A549 (cell line): Measurements from ENCODE around the gene LPCAT1. TPM values are rescaled to one million over a fixed set of nuclear protein-coding genes. Genes with fewer than 3 reads are reported as not detected.
"Not testable (repeated sequence)": the region's sequence is repeated elsewhere in the genome, so short reads cannot be mapped to it uniquely, and the experiment has no call there.

Experiments used
- ATAC-seq, 2 experiments: fragments of 200-7000 bp in 1 of 2; fragments of >200 bp in 1 of 2; cut with Nextera tagmentation in 1 of 2; cut with Tn5 transposase in 1 of 2; 3 replicates each; pipeline versions ENCODE4 v1.8.0 to v1.9.1; 2018 to 2020; ENCODE audit warnings: mild to moderate bottlenecking in 1 of 2, moderate library complexity in 1 of 2
- CTCF ChIA-PET: fragments of 300-600 bp; sonication (Branson Sonifier 250); formaldehyde crosslinking; extraction: SDS; loops from one replicate; lab custom pipeline; 2021; ENCODE audit warnings: antibody characterized with exemption, inconsistent platforms; lab: Yijun Ruan, JAX
- POLR2A ChIA-PET: fragments of 350-600 bp; formaldehyde crosslinking; extraction: SDS; loops from one replicate; lab custom pipeline; 2021; ENCODE audit warnings: antibody characterized with exemption, inconsistent platforms; lab: Yijun Ruan, JAX
- DNase-seq, 2 experiments: peaks; one replicate each; pipeline versions ENCODE4 v3.0.0 to v3.0.0-alpha.2; 2011 to 2016; ENCODE audit warnings: low read depth in 1 of 2, low spot score in 1 of 2
- FAIRE-seq: peaks from 2 replicates; lab custom pipeline; 2011; peaks lifted over from hg19 to GRCh38; lab: Jason Lieb, UNC
- H3K27ac ChIP-seq, 2 experiments: fragments of >200 bp; sonication (Bioruptor Twin); formaldehyde crosslinking; 3 replicates each; pipeline ENCODE4 v1.5.1; 2016 to 2017
- H3K4me1 ChIP-seq: fragments of >200 bp; sonication (Bioruptor Twin); formaldehyde crosslinking; 3 replicates; pipeline ENCODE4 v1.6.1; 2016
- H3K4me2 ChIP-seq: fragments of >200 bp; sonication (Bioruptor Twin); formaldehyde crosslinking; 3 replicates; pipeline ENCODE4 v1.6.1; 2016
- H3K4me3 ChIP-seq: fragments of >200 bp; sonication (Bioruptor Twin); formaldehyde crosslinking; 3 replicates; pipeline ENCODE4 v1.5.1; 2016
- H3K9me3 ChIP-seq: fragments of >200 bp; sonication (Bioruptor Twin); formaldehyde crosslinking; 3 replicates; pipeline ENCODE4 v1.6.1; 2016
- ATOH8 ChIP-seq: fragments of 250-450 bp; sonication (Bioruptor Pico); IDR thresholded peaks from 2 replicates; pipeline ENCODE4 v1.5.0; 2020; ENCODE audit warnings: low read depth, mild to moderate bottlenecking, moderate library complexity
- BCL3 ChIP-seq: fragments of >200 bp; sonication (Bioruptor Twin); formaldehyde crosslinking; IDR thresholded peaks from 3 replicates; pipeline ENCODE4 v1.6.1; 2016
- BHLHE40 ChIP-seq: IDR thresholded peaks from 2 replicates; pipeline ENCODE4 v1.6.1; 2012; ENCODE audit warnings: low read depth, low read length, inconsistent platforms
- CBX2 ChIP-seq: fragments of 200-600 bp; sonication (generic); IDR thresholded peaks from 2 replicates; pipeline ENCODE4 v1.6.1; 2016; ENCODE audit warnings: low read depth, mild to moderate bottlenecking, borderline replicate concordance
- CHD4 ChIP-seq: fragments of 200-600 bp; sonication (generic); IDR thresholded peaks from 2 replicates; pipeline ENCODE4 v1.6.1; 2016; ENCODE audit warnings: antibody characterized with exemption, mild to moderate bottlenecking, borderline replicate concordance
- CTCF ChIP-seq: fragments of >200 bp; sonication (Bioruptor Twin); formaldehyde crosslinking; IDR thresholded peaks from 3 replicates; pipeline ENCODE4 v1.5.1; 2016
- E2F6 ChIP-seq: IDR thresholded peaks from 2 replicates; pipeline ENCODE4 v1.6.1; 2012; ENCODE audit warnings: low read depth, borderline replicate concordance
- EHMT2 ChIP-seq: fragments of 200-600 bp; sonication (generic); IDR thresholded peaks from 2 replicates; pipeline ENCODE4 v1.6.1; 2016; ENCODE audit warnings: antibody characterized with exemption, low read depth, mild to moderate bottlenecking, moderate library complexity
- EP300 ChIP-seq, 2 experiments: fragments of >200 bp; sonication (Bioruptor Twin); formaldehyde crosslinking; IDR thresholded peaks; 2 replicates in 1 of 2; 3 replicates in 1 of 2; pipeline ENCODE4 v1.6.1; 2016 to 2017
- GATA3 ChIP-seq: IDR thresholded peaks from 2 replicates; pipeline ENCODE4 v1.6.1; 2012; ENCODE audit warnings: borderline replicate concordance
- HDAC2 ChIP-seq: fragments of 200-600 bp; sonication (generic); IDR thresholded peaks from 2 replicates; pipeline ENCODE4 v1.6.1; 2016
- HES2 ChIP-seq: fragments of >200 bp; sonication (Bioruptor Twin); formaldehyde crosslinking; IDR thresholded peaks from 2 replicates; pipeline ENCODE4 v1.6.1; 2016
- HEYL ChIP-seq: fragments of 250-450 bp; sonication (Bioruptor Pico); IDR thresholded peaks from 2 replicates; pipeline ENCODE4 v1.8.0; 2021; ENCODE audit warnings: mild to moderate bottlenecking, moderate library complexity
- HOXA7 ChIP-seq: fragments of 250-450 bp; sonication (Bioruptor Pico); IDR thresholded peaks from 2 replicates; pipeline ENCODE4 v1.5.0; 2020; ENCODE audit warnings: mild to moderate bottlenecking, moderate library complexity
- HOXB13 ChIP-seq: fragments of 250-450 bp; sonication (Bioruptor Pico); IDR thresholded peaks from 2 replicates; pipeline ENCODE4 v1.5.0; 2020; ENCODE audit warnings: low read depth, mild to moderate bottlenecking, moderate library complexity
- JUNB ChIP-seq: fragments of >200 bp; sonication (Bioruptor Twin); formaldehyde crosslinking; IDR thresholded peaks from 2 replicates; pipeline ENCODE4 v1.6.1; 2016
- PHF8 ChIP-seq: fragments of 200-600 bp; sonication (generic); IDR thresholded peaks from 2 replicates; pipeline ENCODE4 v1.6.1; 2016; ENCODE audit warnings: low read depth, mild to moderate bottlenecking, antibody characterized with exemption, moderate library complexity, borderline replicate concordance
- RARB ChIP-seq: fragments of 250-450 bp; sonication (Bioruptor Pico); IDR thresholded peaks from 2 replicates; pipeline ENCODE4 v1.8.0; 2021; ENCODE audit warnings: mild to moderate bottlenecking, moderate library complexity
- RCOR1 ChIP-seq: fragments of 150-350 bp; IDR thresholded peaks from 2 replicates; pipeline ENCODE4 v1.6.1; 2014; ENCODE audit warnings: antibody characterized with exemption, low read length, low read depth
- RFX5 ChIP-seq: fragments of 450-650 bp; IDR thresholded peaks from 2 replicates; pipeline ENCODE4 v1.7.1; 2014; ENCODE audit warnings: antibody characterized with exemption, mild to moderate bottlenecking, moderate library complexity
- RNF2 ChIP-seq: fragments of 200-600 bp; sonication (generic); IDR thresholded peaks from 2 replicates; pipeline ENCODE4 v1.6.1; 2016; ENCODE audit warnings: low read depth, mild to moderate bottlenecking, antibody characterized with exemption, moderate library complexity, borderline replicate concordance
- SREBF2 ChIP-seq: fragments of 450-650 bp; IDR thresholded peaks from 2 replicates; pipeline ENCODE4 v1.6.1; 2014; ENCODE audit warnings: mild to moderate bottlenecking, moderate library complexity
- ZC3H11A ChIP-seq: fragments of 450-650 bp; IDR thresholded peaks from 2 replicates; pipeline ENCODE4 v1.6.1; 2014; ENCODE audit warnings: antibody characterized with exemption, mild to moderate bottlenecking
- ZSCAN20 ChIP-seq: fragments of 250-450 bp; sonication (Bioruptor Pico); IDR thresholded peaks from 2 replicates; pipeline ENCODE4 v1.8.0; 2022; ENCODE audit warnings: mild to moderate bottlenecking, moderate library complexity
- WGBS: methylation state at CpG from one replicate; pipeline ENCODE4 v1.1.6; 2017; ENCODE audit errors: missing lambda C conversion rate; 5-methylcytosine and 5-hydroxymethylcytosine counted together
- polyA plus RNA-seq, 4 experiments: library from polyadenylated mRNA; depleted of rRNA in 3 of 4; stranded (reverse); fragments of >200 nt; fragmentation: RNase III in 1 of 4; extraction: RNeasy Plus Mini Kit Qiagen cat#74134 plus additional on column Dnase treatment in 1 of 4; gene quantifications; 2 replicates in 3 of 4; 3 replicates in 1 of 4; pipeline ENCODE4 v1.2.3, GENCODE V29; 2011 to 2017

The LPCAT1 gene
- polyA plus RNA-seq, 2 of the 4 experiments (the other 2 are of a cell fraction), result 22.9 to 74.9 TPM

GRCh38 chr5:1456110-1456881 lies 67.5 kb downstream of the LPCAT1 start:
- DNase-seq, ATAC-seq, H3K4me3 ChIP-seq, H3K4me2 ChIP-seq, CTCF ChIA-PET, POLR2A ChIA-PET, FAIRE-seq, H3K4me1 ChIP-seq, H3K27ac ChIP-seq: not testable (repeated sequence)
- 20% methylated on average over 11 of the region's 20 CpGs for WGBS
- peaks cover 69% of the 10 kb centered on the region for H3K9me3 ChIP-seq

GRCh38 chr5:1453613-1454012 lies 70.1 kb downstream of the LPCAT1 start:
- Histone ChIP-seq H3K9me3 (peaks cover 74% of the 10 kb centered on the region), H3K4me1 (no peaks in the 10 kb centered on the region), H3K4me2 (no peak overlapping the region), H3K4me3 (no peak overlapping the region), H3K27ac (no peak overlapping the region)
- no peak for TF ChIP-seq HOXB13 (CRISPR knock-in tag)
- no peak for TF ChIP-seq BCL3
- no peak for TF ChIP-seq ZC3H11A
- TF ChIP-seq EP300 (IDR thresholded peaks at IDR 0.05), result no peak
- no peak for TF ChIP-seq RFX5
- TF ChIP-seq RARB (CRISPR knock-in tag), result no peak
- no peak for TF ChIP-seq HOXA7
- TF ChIP-seq BHLHE40, result no peak
- TF ChIP-seq RCOR1, result no peak
- TF ChIP-seq JUNB, result no peak
- no peak for TF ChIP-seq GATA3
- WGBS, result 4% methylated on average over 2 of the region's 2 CpGs
- ATAC-seq (no peak), DNase-seq (no peak), FAIRE-seq (no peak)
- ChIA-PET POLR2A (no interaction called here), CTCF (interaction anchor here (1.0 to 1.3 kb wide), 3 partner anchors 12 to 74 kb away, joined by 3 read pairs; no protein-coding TSS in a partner anchor)

GRCh38 chr5:1449081-1449630 lies 74.6 kb downstream of the LPCAT1 start:
- FAIRE-seq, result no peak
- ATAC-seq, result no peak
- no peak overlapping the region for H3K4me3 ChIP-seq
- H3K4me1 ChIP-seq, result peaks cover 9% of the 10 kb centered on the region; the same call in 1 of the 3 replicates
- WGBS, result 54% methylated on average over 12 of the region's 12 CpGs
- peaks cover 31% of the 10 kb centered on the region for H3K9me3 ChIP-seq
- no peak overlapping the region for H3K4me2 ChIP-seq
- no peak overlapping the region for H3K27ac ChIP-seq
- POLR2A ChIA-PET, result no interaction called here
- CTCF ChIA-PET, result interaction anchor here (1.5 kb wide), 1 partner anchor 9 kb away, joined by 3 read pairs; no protein-coding TSS in a partner anchor
- no peak for TF ChIP-seq CBX2
- TF ChIP-seq EHMT2, result no peak
- TF ChIP-seq SREBF2, result no peak
- no peak for DNase-seq

- peaks cover 9% of the 10 kb centered on the region; the same call in 1 of the 3 replicates for H3K4me1 ChIP-seq
- peaks cover 25% of the 10 kb centered on the region; the same call in 2 of the 3 replicates for H3K9me3 ChIP-seq
- FAIRE-seq (no peak), DNase-seq (no peak), ATAC-seq (no peak)
- CTCF ChIA-PET, result interaction anchor here (1.0 to 1.5 kb wide), 2 partner anchors 9 to 73 kb away, joined by 3 read pairs; no protein-coding TSS in a partner anchor
- H3K4me3 ChIP-seq, result no peak overlapping the region
- no peak overlapping the region for H3K4me2 ChIP-seq
- no peak overlapping the region for H3K27ac ChIP-seq
- 49% methylated on average over 5 of the region's 5 CpGs for WGBS
- POLR2A ChIA-PET, result no interaction called here
- no peak for TF ChIP-seq HDAC2
- no peak for TF ChIP-seq CBX2
- TF ChIP-seq ZC3H11A, result no peak
- no peak for TF ChIP-seq RFX5
- no peak for TF ChIP-seq RNF2
- TF ChIP-seq PHF8, result no peak
- no peak for TF ChIP-seq HEYL (CRISPR knock-in tag)
- no peak for TF ChIP-seq ATOH8 (CRISPR knock-in tag)
- no peak for TF ChIP-seq CHD4
- TF ChIP-seq E2F6, result no peak
- no peak for TF ChIP-seq CTCF
- no peak for TF ChIP-seq ZSCAN20 (CRISPR knock-in tag)
- TF ChIP-seq HES2, result no peak
- no peak for TF ChIP-seq EHMT2
These were observed 75.2 kb downstream of the LPCAT1 start for GRCh38 chr5:1448511-1449011.
